Fibroblast of lung (primary cell): Measurements from ENCODE around the gene MRE11.
A peak's percentile ranks its signal among the peaks of the same experiment; 100 is the strongest.

ENCODE experiments used
- CTCF ChIP-seq, 2 donors: IDR thresholded peaks in 1 of 2; conservative IDR thresholded peaks in 1 of 2; 1 replicate in 1 of 2; 2 replicates in 1 of 2; pipeline ENCODE4 v1.5.1; 2011 to 2012; ENCODE audit warnings: low read length in 2 of 2, control low read depth in 1 of 2, inconsistent platforms in 1 of 2, low read depth in 1 of 2, mild to moderate bottlenecking in 1 of 2
- EZH2 ChIP-seq: IDR thresholded peaks from 2 replicates; pipeline ENCODE4 v1.5.1; 2012; ENCODE audit warnings: low read length, control low read depth, mild to moderate bottlenecking; ENCODE audit errors: missing control alignments

DNA sequence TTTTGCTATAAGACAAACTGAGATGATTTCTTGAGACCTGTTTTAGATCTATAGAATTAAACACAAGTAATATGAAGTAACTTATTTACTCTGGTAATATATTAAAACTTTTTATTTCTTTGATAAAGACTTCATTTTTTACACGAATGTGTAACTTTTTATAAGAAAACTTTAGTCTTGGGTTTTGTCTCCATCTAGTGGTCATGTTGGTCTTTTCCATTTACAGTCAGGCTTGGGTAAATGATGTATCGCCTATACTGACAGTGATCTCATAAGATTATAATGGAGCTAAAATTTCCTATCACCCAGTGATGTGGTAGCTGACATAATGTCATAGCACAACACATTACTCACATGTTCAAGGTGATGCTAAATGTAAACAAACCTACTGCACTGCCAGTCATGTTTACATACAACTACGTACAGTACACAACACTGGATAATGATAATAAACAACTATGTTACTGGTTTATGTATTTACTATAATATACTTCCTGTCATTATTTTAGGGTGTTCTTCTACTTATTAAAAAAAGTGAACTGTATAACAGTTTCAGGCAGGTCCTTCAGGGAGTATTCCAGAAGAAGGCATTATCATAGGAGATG, 11.1 kb upstream of the MRE11 start:
- TF ChIP-seq CTCF (conservative IDR thresholded peaks at IDR 0.05 in 1 of 2, IDR thresholded peaks at IDR 0.05 in 1 of 2; ENCODE audit: low read depth in 1 of 2, low read length in 2 of 2) (peak; percentile 37 to 63), EZH2 (no peak)
